Mononuclear cell (primary cell): ENCODE data around the gene DLGAP1. TPM values are rescaled to one million over a fixed set of nuclear protein-coding genes. Genes with fewer than 3 reads are reported as not detected.
"Not testable (repeated sequence)": the region's sequence is repeated elsewhere in the genome, so short reads cannot be mapped to it uniquely, and the experiment has no call there.

Source experiments
- H3K27me3 ChIP-seq: 2 replicates; pipeline ENCODE4 v1.6.0; 2011; ENCODE audit warnings: low read length, control low read depth; ENCODE audit not compliant: insufficient read depth
- H3K4me1 ChIP-seq: 2 replicates; pipeline ENCODE4 v1.5.1; 2011; ENCODE audit warnings: mild to moderate bottlenecking, low read length, control low read depth; ENCODE audit not compliant: insufficient read depth
- H3K4me3 ChIP-seq: 2 replicates; pipeline ENCODE4 v1.5.1; 2011; ENCODE audit warnings: mild to moderate bottlenecking, low read length, moderate library complexity
- H3K9me3 ChIP-seq: 2 replicates; pipeline ENCODE4 v1.5.1; 2011; ENCODE audit warnings: low read depth, mild to moderate bottlenecking, control low read depth, low read length
- total RNA-seq: library from RNA; depleted of rRNA; stranded (reverse); fragments of >200 nt; gene quantifications from one replicate; pipeline ENCODE4 v1.2.3, GENCODE V29; 2012

DLGAP1 gene
- total RNA-seq: 0.42 TPM

GRCh38 chr18:4455113-4455811, at the start of gene DLGAP1:
Gene DLGAP1 (minus strand): TSS chr18:4455307.
- H3K9me3 ChIP-seq: no peaks in the 10 kb centered on the region
- no peak within 1 kb of the TSS for H3K4me3 ChIP-seq
- H3K27me3 ChIP-seq: peaks cover 40% of the 10 kb centered on the region
- no peaks in the 10 kb centered on the region for H3K4me1 ChIP-seq

GRCh38 chr18:4494703-4495284, 39.7 kb upstream of the DLGAP1 start:
- H3K27me3 ChIP-seq, H3K4me3 ChIP-seq, H3K9me3 ChIP-seq, H3K4me1 ChIP-seq: not testable (repeated sequence)

DNA sequence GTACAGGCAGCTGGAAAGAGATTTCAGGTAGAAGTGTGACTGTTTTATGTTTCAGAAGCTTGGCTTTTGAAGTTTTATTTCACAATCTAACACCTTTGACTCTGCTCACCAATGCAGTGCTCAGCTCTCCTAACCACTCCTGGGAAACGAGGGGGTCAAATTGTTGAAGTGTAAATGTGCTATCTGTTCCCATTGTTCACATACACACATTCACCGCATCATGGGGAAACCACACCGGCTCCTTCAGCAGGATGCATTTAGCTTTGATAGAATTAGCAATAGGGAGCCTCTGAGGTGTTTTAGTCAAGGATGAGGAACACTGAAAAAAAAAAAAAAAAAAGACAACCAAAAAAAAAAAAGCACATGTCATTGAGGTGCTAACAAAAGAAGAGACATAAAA, 13.4 kb upstream of the DLGAP1 start:
- H3K9me3 ChIP-seq: no peaks in the 10 kb centered on the region
- H3K4me3 ChIP-seq: no peak overlapping the region
- no peaks in the 10 kb centered on the region for H3K27me3 ChIP-seq
- no peaks in the 10 kb centered on the region for H3K4me1 ChIP-seq

DNA sequence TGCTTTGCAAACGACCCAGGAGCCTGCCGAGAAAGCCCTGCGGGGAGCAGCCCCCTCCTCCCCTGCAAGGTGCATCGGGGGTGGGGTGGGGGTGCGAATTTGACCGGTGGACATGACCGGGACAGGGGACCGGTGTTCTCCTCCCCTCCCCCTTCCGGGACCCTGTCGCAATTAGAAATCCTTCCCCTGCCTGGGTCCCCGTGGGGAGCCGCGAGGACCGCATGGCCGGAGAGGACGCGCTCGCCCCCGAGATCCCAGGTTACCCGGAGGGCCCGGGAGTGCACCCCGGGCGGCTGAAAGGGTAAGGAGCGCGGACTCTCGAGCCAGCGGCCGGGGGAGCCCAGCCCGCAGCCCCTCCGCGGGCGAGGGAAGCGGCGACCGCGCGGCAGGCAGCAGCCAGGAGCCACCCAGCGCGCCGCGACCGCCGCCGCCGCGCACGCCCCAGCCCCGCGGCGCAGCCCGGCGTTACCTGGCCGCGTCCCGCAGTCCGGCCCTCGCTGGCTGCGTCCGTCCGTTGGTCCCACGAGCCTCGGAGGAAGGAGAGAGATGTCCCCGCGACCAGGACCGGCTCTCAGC, 482 bp downstream of the DLGAP1 start:
- no peaks in the 10 kb centered on the region for H3K4me1 ChIP-seq
- H3K27me3 ChIP-seq: peaks cover 40% of the 10 kb centered on the region
- H3K9me3 ChIP-seq: no peaks in the 10 kb centered on the region
- no peak overlapping the region for H3K4me3 ChIP-seq

- H3K4me3 ChIP-seq: no peak overlapping the region
- H3K9me3 ChIP-seq: no peaks in the 10 kb centered on the region
- H3K27me3 ChIP-seq: peaks cover 40% of the 10 kb centered on the region
- no peaks in the 10 kb centered on the region for H3K4me1 ChIP-seq
These were observed 1.1 kb downstream of the DLGAP1 start for GRCh38 chr18:4453874-4454536.

DNA sequence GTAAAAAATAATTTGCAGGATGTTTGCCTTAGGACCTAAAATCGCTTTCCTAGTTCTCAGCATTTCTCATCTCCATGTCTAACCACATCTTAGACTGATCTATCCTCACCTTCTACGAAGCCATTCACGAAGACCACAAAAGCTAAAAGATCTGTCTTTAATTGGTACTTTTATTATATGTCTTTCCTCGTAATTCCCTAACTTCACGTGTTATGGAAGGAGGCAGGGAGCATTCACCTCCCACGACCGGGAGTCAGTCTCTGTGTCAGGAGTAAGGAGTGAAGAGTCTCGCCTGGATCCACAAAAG, 1.6 kb downstream of the DLGAP1 start:
- H3K27me3 ChIP-seq: peaks cover 40% of the 10 kb centered on the region
- no peaks in the 10 kb centered on the region for H3K4me1 ChIP-seq
- H3K9me3 ChIP-seq: no peaks in the 10 kb centered on the region
- no peak overlapping the region for H3K4me3 ChIP-seq

DNA sequence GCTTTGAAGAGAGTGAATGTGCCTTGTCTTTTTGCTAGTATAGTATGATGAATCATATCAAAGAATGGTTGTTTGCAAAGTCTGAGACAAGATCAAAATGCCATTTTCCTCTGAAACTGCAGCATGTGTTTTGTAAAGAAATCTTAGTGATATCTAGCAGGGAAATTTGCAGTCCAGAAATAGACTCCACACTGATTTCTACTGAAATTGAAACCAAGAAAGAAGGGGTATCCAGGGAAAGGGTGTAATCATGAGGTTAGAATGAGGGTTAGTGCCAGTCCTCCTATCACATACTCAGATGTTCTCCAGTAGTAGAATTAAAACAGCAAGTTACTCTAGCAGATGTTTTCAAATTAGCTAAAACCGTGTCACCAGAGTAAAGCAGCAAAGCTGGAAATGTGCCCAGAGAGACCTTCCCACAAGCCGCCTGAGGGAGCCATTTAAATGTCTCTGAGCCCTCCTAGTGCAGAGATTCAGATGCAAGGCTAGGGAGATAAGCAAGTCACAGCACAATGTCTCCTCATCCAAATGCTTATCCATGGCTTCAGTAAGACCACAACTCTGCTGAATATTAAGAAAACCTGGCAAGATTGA, 4.9 kb downstream of the DLGAP1 start:
- Histone ChIP-seq H3K4me1 (no peaks in the 10 kb centered on the region), H3K4me3 (no peak overlapping the region), H3K9me3 (no peaks in the 10 kb centered on the region), H3K27me3 (peaks cover 27% of the 10 kb centered on the region)

DNA sequence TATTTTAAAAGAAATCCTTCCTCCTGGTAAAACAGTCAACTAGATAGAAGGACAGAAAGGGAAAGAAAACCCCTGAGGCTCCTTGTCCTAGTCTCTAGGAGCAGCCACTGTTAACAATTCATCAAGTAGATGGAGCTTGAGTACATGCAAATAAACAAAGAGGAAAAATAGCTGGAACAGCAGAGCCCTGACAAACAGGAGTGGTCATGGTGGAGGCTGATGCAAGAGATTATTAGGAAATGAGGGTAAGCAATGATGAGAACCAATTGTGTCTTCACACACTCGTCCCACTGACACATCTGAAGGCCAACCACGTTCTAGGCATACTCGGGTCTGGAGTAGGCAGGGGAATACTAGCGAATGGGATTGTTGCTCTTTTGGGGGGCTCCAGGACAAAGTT, 9.2 kb downstream of the DLGAP1 start:
- Histone ChIP-seq H3K4me1 (no peaks in the 10 kb centered on the region), H3K27me3 (no peaks in the 10 kb centered on the region), H3K4me3 (no peak overlapping the region), H3K9me3 (no peaks in the 10 kb centered on the region)

DNA sequence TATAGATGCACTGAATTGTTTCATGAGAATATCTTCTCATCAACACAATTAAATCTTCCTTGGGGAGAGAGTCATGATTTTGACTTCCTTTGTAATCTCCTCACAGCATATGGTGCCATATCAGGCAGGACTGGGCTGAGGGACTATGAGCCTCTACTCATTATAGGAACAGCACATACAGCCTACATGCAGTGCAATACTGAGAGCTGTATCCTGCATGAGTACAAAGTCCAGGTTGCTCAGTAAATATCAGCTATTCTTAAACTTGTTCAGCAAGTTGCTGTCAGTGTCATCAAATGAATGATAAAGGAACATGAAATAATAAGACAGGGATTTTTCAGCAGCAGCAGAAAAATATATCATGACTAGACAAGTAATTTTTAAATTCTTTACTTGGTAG, 10.8 kb downstream of the DLGAP1 start:
- no peaks in the 10 kb centered on the region for H3K4me1 ChIP-seq
- H3K9me3 ChIP-seq: no peaks in the 10 kb centered on the region
- no peaks in the 10 kb centered on the region for H3K27me3 ChIP-seq
- H3K4me3 ChIP-seq: no peak overlapping the region

DNA sequence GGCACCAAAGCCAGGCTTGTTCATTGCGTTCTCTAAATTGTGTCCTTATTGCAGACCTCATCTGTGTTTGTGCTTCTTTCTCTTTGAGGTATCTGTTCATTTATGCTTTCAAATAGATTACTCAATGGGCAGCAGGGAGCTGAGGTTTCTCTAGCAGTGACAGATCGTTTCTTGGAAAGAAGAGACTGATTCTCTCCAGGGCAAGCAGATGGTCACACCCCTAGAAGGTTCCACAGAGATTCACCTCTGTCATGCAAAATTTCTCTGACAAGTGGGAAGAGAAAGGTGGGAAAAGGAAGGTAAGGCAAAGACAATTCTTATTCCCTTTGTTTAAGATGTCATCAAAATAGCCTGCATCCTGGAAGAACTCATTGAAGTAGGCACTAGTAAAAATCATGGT, 14.0 kb downstream of the DLGAP1 start:
- no peaks in the 10 kb centered on the region for H3K9me3 ChIP-seq
- H3K4me1 ChIP-seq: no peaks in the 10 kb centered on the region
- H3K27me3 ChIP-seq: no peaks in the 10 kb centered on the region
- no peak overlapping the region for H3K4me3 ChIP-seq

- H3K27me3 ChIP-seq: no peaks in the 10 kb centered on the region
- no peak overlapping the region for H3K4me3 ChIP-seq
- no peaks in the 10 kb centered on the region for H3K9me3 ChIP-seq
- H3K4me1 ChIP-seq: no peaks in the 10 kb centered on the region
These were observed 16.2 kb downstream of the DLGAP1 start for GRCh38 chr18:4438938-4439337.

GRCh38 chr18:4433717-4434116, 21.4 kb downstream of the DLGAP1 start:
- Histone ChIP-seq H3K4me1 (no peaks in the 10 kb centered on the region), H3K27me3 (no peaks in the 10 kb centered on the region), H3K4me3 (no peak overlapping the region), H3K9me3 (no peaks in the 10 kb centered on the region)

- Histone ChIP-seq H3K9me3 (no peaks in the 10 kb centered on the region), H3K27me3 (no peaks in the 10 kb centered on the region), H3K4me1 (no peaks in the 10 kb centered on the region), H3K4me3 (no peak overlapping the region)
These were observed 24.3 kb downstream of the DLGAP1 start for GRCh38 chr18:4430836-4431235.

DNA sequence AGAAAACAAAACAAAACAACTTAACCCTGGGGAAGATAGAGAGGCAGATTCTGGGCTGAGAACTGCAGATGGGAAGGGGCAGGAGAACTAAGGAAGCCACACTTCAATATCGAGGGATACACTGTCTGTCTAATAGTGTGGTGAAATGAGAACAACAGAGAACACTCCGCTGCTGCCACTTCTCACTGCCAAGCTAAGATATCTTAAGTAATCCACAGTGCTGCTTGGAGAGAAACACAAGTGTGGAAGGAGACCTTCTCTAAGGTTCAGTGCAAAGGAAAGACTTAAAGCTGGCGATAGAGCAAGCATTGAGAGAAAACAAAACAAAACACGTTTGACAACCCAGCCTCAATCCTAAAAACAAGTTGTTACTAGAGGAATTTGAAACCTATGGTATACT, 37.4 kb downstream of the DLGAP1 start:
- H3K4me3 ChIP-seq: no peak overlapping the region
- H3K9me3 ChIP-seq: no peaks in the 10 kb centered on the region
- no peaks in the 10 kb centered on the region for H3K27me3 ChIP-seq
- no peaks in the 10 kb centered on the region for H3K4me1 ChIP-seq

GRCh38 chr18:4416976-4417375, 38.1 kb downstream of the DLGAP1 start:
- Histone ChIP-seq H3K4me3 (no peak overlapping the region), H3K9me3 (no peaks in the 10 kb centered on the region), H3K4me1 (no peaks in the 10 kb centered on the region), H3K27me3 (no peaks in the 10 kb centered on the region)
